Superior temporal gyrus (tissue), 1 donor: Measurements from ENCODE around the gene C8B.

ENCODE experiments used
- DNase-seq: peaks from one replicate; pipeline ENCODE4 v3.0.0-alpha.2; 2016; ENCODE audit errors: extremely low spot score

C8B gene

GRCh38 chr1:56965916-56966697, at the start of gene C8B:
TSS of gene C8B (minus strand) at chr1:56966015. CDS start at chr1:56965948, 67 bp downstream.
- no peak for DNase-seq

GRCh38 chr1:57015071-57015470, 49.3 kb upstream of the C8B start:
- no peak for DNase-seq

- DNase-seq = no peak
Observed at GRCh38 chr1:57013522-57013921, 47.7 kb upstream of the C8B start.

GRCh38 chr1:57012315-57012714, 46.5 kb upstream of the C8B start:
- no peak for DNase-seq

- DNase-seq = no peak
Observed at GRCh38 chr1:57010511-57010910, 44.7 kb upstream of the C8B start.

- DNase-seq = no peak
Observed at GRCh38 chr1:57007948-57008347, 42.1 kb upstream of the C8B start.

- no peak for DNase-seq
Observed at GRCh38 chr1:57007472-57007871, 41.7 kb upstream of the C8B start.

- no peak for DNase-seq
Observed at GRCh38 chr1:57003398-57004139, 37.8 kb upstream of the C8B start.

- no peak for DNase-seq
Observed at GRCh38 chr1:56995414-56996100, 29.7 kb upstream of the C8B start.

- no peak for DNase-seq
Observed at GRCh38 chr1:56993475-56993874, 27.7 kb upstream of the C8B start.

GRCh38 chr1:56992318-56993125, 26.7 kb upstream of the C8B start:
- no peak for DNase-seq

GRCh38 chr1:56991576-56991975, 25.8 kb upstream of the C8B start:
- no peak for DNase-seq

GRCh38 chr1:56986397-56986796, 20.6 kb upstream of the C8B start:
- DNase-seq = no peak

GRCh38 chr1:56985857-56986256, 20.0 kb upstream of the C8B start:
- DNase-seq = no peak

GRCh38 chr1:56983484-56983883, 17.7 kb upstream of the C8B start:
- DNase-seq = no peak

GRCh38 chr1:56979986-56980755, 14.4 kb upstream of the C8B start:
- no peak for DNase-seq

- DNase-seq = no peak
Observed at GRCh38 chr1:56978819-56979218, 13.0 kb upstream of the C8B start.

GRCh38 chr1:56977910-56978309, 12.1 kb upstream of the C8B start:
- DNase-seq = no peak

- no peak for DNase-seq
Observed at GRCh38 chr1:56975446-56975845, 9.6 kb upstream of the C8B start.

GRCh38 chr1:56973923-56974742, 8.3 kb upstream of the C8B start:
- no peak for DNase-seq
